SH-SY5Y (cell line): ENCODE data around the gene CEP44.

Experiments
- GATA2 ChIP-seq: IDR thresholded peaks from 2 replicates; pipeline ENCODE4 v1.6.1; 2011; ENCODE audit warnings: mild to moderate bottlenecking, low read depth, low read length
- GATA3 ChIP-seq: IDR thresholded peaks from 2 replicates; pipeline ENCODE4 v1.6.1; 2011; ENCODE audit warnings: low read depth, mild to moderate bottlenecking, low read length, moderate library complexity

- TF ChIP-seq GATA3 = no peak
- TF ChIP-seq GATA2 = no peak
Observed at GRCh38 chr4:174332741-174333493, 49.2 kb downstream of the CEP44 start.
